Bronchial epithelial cell (primary cell): Measurements from ENCODE around the gene IGF1R. TPM values are rescaled to one million over a fixed set of nuclear protein-coding genes. Genes with fewer than 3 reads are reported as not detected.

Experiments used
- DNase-seq: peaks from one replicate; pipeline ENCODE4 v3.0.0-alpha.2; 2010; ENCODE audit warnings: low read depth
- FAIRE-seq: peaks from 2 replicates; lab custom pipeline; 2011; peaks lifted over from hg19 to GRCh38; lab: Jason Lieb, UNC
- H3K27me3 ChIP-seq: 2 replicates; pipeline ENCODE4 v1.5.1; 2011; ENCODE audit warnings: low read length; ENCODE audit not compliant: control insufficient read depth, insufficient read depth
- H3K36me3 ChIP-seq: 2 replicates; pipeline ENCODE4 v1.5.1; 2011; ENCODE audit warnings: low read length; ENCODE audit not compliant: control insufficient read depth, insufficient read depth
- H3K4me3 ChIP-seq: 2 replicates; pipeline ENCODE4 v1.5.1; 2011; ENCODE audit warnings: mild to moderate bottlenecking, low read depth, low read length, control low read depth
- CTCF ChIP-seq: IDR thresholded peaks from 2 replicates; pipeline ENCODE4 v1.5.1; 2011; ENCODE audit warnings: mild to moderate bottlenecking, moderate library complexity, low read length, control low read depth, inconsistent platforms; ENCODE audit not compliant: insufficient read depth, severe bottlenecking
- total RNA-seq: library from RNA; depleted of rRNA; stranded (reverse); fragments of >200 nt; gene quantifications from 2 replicates; pipeline ENCODE4 v1.2.1, GENCODE V29; 2014

The IGF1R gene
- total RNA-seq, 1 donor from 2014 or later = 39.5 TPM

- FAIRE-seq = peak; percentile 18
These were observed 54.9 kb downstream of the IGF1R start for GRCh38 chr15:98703126-98703685.

GRCh38 chr15:98705070-98705469 lies 56.7 kb downstream of the IGF1R start:
- Histone ChIP-seq H3K4me3 (no peak overlapping the region), H3K36me3 (peaks cover 8% of the 10 kb centered on the region), H3K27me3 (no peaks in the 10 kb centered on the region)
- DNase-seq (no peak), FAIRE-seq (peak; percentile 70)
- no peak for TF ChIP-seq CTCF

More at GRCh38 chr15:98703126-98703685, 54.9 kb downstream of the IGF1R start:
- no peak for DNase-seq
- no peak overlapping the region for H3K4me3 ChIP-seq
- H3K36me3 ChIP-seq = peaks cover 6% of the 10 kb centered on the region
- no peaks in the 10 kb centered on the region for H3K27me3 ChIP-seq
- TF ChIP-seq CTCF = no peak

GRCh38 chr15:98706387-98706786 lies 58.0 kb downstream of the IGF1R start:
- no peak for TF ChIP-seq CTCF
- Histone ChIP-seq H3K4me3 (no peak overlapping the region), H3K27me3 (no peaks in the 10 kb centered on the region), H3K36me3 (peaks cover 12% of the 10 kb centered on the region)
- DNase-seq (no peak), FAIRE-seq (no peak)

- DNase-seq (no peak), FAIRE-seq (no peak)
These were observed 58.6 kb downstream of the IGF1R start for GRCh38 chr15:98706986-98707385.

GRCh38 chr15:98708037-98708590 lies 59.8 kb downstream of the IGF1R start:
- no peak for DNase-seq
- FAIRE-seq = no peak
- no peak for TF ChIP-seq CTCF

More at GRCh38 chr15:98706986-98707385, 58.6 kb downstream of the IGF1R start:
- H3K4me3 ChIP-seq = no peak overlapping the region
- H3K36me3 ChIP-seq = peaks cover 13% of the 10 kb centered on the region
- TF ChIP-seq CTCF = no peak
- H3K27me3 ChIP-seq = no peaks in the 10 kb centered on the region

GRCh38 chr15:98711810-98712209 lies 63.5 kb downstream of the IGF1R start:
- Histone ChIP-seq H3K27me3 (no peaks in the 10 kb centered on the region), H3K36me3 (peaks cover 13% of the 10 kb centered on the region), H3K4me3 (no peak overlapping the region)
- FAIRE-seq (no peak), DNase-seq (no peak)
- no peak for TF ChIP-seq CTCF

More at GRCh38 chr15:98708037-98708590, 59.8 kb downstream of the IGF1R start:
- Histone ChIP-seq H3K4me3 (no peak overlapping the region), H3K36me3 (peaks cover 13% of the 10 kb centered on the region), H3K27me3 (no peaks in the 10 kb centered on the region)
